ENCODE data around the gene ZNF175. TPM values are rescaled to one million over a fixed set of nuclear protein-coding genes. Genes with fewer than 3 reads are reported as not detected.

ZNF175 gene
- total RNA-seq, 1 donor from 2014 or later, result 3.7 TPM

- H3K36me3 ChIP-seq (ENCODE audit: control insufficient read depth in 3 of 3, insufficient read depth in 3 of 3, low read length in 3 of 3), result no peaks in the 10 kb centered on the region
- H3K4me3 ChIP-seq (ENCODE audit: low read length in 3 of 3), result no peak overlapping the region
- no peaks in the 10 kb centered on the region for H3K4me1 ChIP-seq (ENCODE audit: control insufficient read depth in 3 of 3, insufficient read depth in 3 of 3, low read length in 3 of 3)
- no peak overlapping the region for H3K27ac ChIP-seq (ENCODE audit: low read depth, low read length)
- peaks cover 0 to 5% (median 1%) of the 10 kb centered on the region in 3 donors for H3K9me3 ChIP-seq (ENCODE audit: control insufficient read depth in 3 of 3, low read length in 3 of 3)
- no peak overlapping the region for H3K9ac ChIP-seq (ENCODE audit: low read depth in 1 of 3, low read length in 3 of 3)
- H3K27me3 ChIP-seq (ENCODE audit: control insufficient read depth in 3 of 3, insufficient read depth in 3 of 3, low read length in 3 of 3), result peaks cover 4 to 24% (median 11%) of the 10 kb centered on the region in 3 donors
Observed at GRCh38 chr19:51549533-51550324, 21.4 kb upstream of the ZNF175 start.

DNA sequence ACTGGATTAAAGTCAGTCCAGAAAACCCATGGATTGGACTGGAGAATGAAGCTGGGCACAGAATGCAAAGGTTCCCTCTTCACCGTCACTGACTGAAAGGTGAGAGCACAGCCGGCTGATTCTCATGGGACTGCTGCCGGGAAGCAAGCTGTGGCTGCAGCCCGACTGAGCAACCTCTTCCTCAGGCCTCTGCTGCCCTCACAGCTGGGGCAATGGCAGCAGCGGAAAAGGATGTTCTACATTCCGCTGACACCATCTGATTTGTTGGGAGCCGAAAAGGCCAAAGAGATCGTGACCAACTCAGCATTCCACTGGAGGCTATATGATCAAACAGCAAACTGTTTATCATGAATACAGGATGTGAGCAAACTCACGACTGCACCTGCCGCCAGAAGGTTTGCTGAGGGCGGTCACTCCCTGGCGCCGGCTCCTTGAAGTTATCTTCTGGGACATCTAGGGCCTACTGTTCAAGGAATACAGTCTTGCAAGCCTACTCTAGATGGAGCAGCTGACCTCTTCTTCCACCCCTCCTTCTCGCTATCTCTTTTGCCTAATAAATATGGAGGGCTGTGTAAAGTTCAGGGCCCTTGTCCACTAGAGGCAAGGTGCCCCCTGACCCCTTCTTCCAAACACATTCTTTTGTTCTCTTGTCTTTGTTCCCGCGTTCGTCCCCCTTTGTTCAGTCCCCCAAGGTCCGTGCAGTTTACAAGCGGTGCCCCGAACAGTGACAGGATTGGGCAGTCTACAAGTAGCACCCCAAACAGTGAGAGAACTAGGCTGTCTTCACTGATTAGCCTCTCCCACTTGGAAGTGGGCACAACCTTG, 20.0 kb upstream of the ZNF175 start:
- Histone ChIP-seq H3K4me3 (ENCODE audit: low read length in 3 of 3) (no peak overlapping the region), H3K4me1 (ENCODE audit: control insufficient read depth in 3 of 3, insufficient read depth in 3 of 3, low read length in 3 of 3) (no peaks in the 10 kb centered on the region), H3K9ac (ENCODE audit: low read depth in 1 of 3, low read length in 3 of 3) (no peak overlapping the region), H3K27ac (ENCODE audit: low read depth, low read length) (no peak overlapping the region), H3K27me3 (ENCODE audit: control insufficient read depth in 3 of 3, insufficient read depth in 3 of 3, low read length in 3 of 3) (peaks cover 0 to 21% (median 10%) of the 10 kb centered on the region in 3 donors), H3K9me3 (ENCODE audit: control insufficient read depth in 3 of 3, low read length in 3 of 3) (peaks cover 0 to 5% (median 3%) of the 10 kb centered on the region in 3 donors), H3K36me3 (ENCODE audit: control insufficient read depth in 3 of 3, insufficient read depth in 3 of 3, low read length in 3 of 3) (no peaks in the 10 kb centered on the region)

- no peak overlapping the region for H3K27ac ChIP-seq (ENCODE audit: low read depth, low read length)
- no peaks in the 10 kb centered on the region for H3K4me1 ChIP-seq (ENCODE audit: control insufficient read depth in 3 of 3, insufficient read depth in 3 of 3, low read length in 3 of 3)
- peaks cover 0 to 21% (median 7%) of the 10 kb centered on the region in 3 donors for H3K27me3 ChIP-seq (ENCODE audit: control insufficient read depth in 3 of 3, insufficient read depth in 3 of 3, low read length in 3 of 3)
- H3K9me3 ChIP-seq (ENCODE audit: control insufficient read depth in 3 of 3, low read length in 3 of 3), result peaks cover 0 to 5% (median 3%) of the 10 kb centered on the region in 3 donors
- no peaks in the 10 kb centered on the region for H3K36me3 ChIP-seq (ENCODE audit: control insufficient read depth in 3 of 3, insufficient read depth in 3 of 3, low read length in 3 of 3)
- H3K9ac ChIP-seq (ENCODE audit: low read depth in 1 of 3, low read length in 3 of 3), result no peak overlapping the region
- no peak overlapping the region for H3K4me3 ChIP-seq (ENCODE audit: low read length in 3 of 3)
Observed at GRCh38 chr19:51551673-51552432, 19.2 kb upstream of the ZNF175 start.

DNA sequence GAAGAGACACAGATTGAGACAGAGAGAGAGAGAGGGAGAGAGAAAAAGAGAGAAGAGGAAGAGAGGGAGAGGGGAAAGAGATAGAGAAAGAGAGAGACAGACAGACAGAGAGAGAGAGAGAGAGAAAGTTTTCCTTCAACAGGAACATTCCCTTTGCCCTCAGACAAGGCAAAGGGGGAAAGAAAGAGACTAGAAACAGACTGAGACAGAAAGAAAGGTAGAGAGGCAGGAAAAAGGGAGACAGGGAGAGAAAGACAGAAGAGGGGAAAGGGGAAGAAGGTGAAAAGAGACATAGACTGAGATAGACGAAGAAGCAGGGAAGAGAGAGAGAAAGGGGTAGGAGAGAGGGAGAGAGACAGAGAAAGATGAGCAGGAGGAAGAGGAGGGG, 18.5 kb upstream of the ZNF175 start:
- no peak overlapping the region for H3K4me3 ChIP-seq (ENCODE audit: low read length in 3 of 3)
- H3K27me3 ChIP-seq (ENCODE audit: control insufficient read depth in 3 of 3, insufficient read depth in 3 of 3, low read length in 3 of 3), result peaks cover 0 to 21% (median 4%) of the 10 kb centered on the region in 3 donors
- no peak overlapping the region for H3K9ac ChIP-seq (ENCODE audit: low read depth in 1 of 3, low read length in 3 of 3)
- no peaks in the 10 kb centered on the region for H3K4me1 ChIP-seq (ENCODE audit: control insufficient read depth in 3 of 3, insufficient read depth in 3 of 3, low read length in 3 of 3)
- H3K36me3 ChIP-seq (ENCODE audit: control insufficient read depth in 3 of 3, insufficient read depth in 3 of 3, low read length in 3 of 3), result no peaks in the 10 kb centered on the region
- H3K9me3 ChIP-seq (ENCODE audit: control insufficient read depth in 3 of 3, low read length in 3 of 3), result peaks cover 0 to 5% (median 3%) of the 10 kb centered on the region in 3 donors
- no peak overlapping the region for H3K27ac ChIP-seq (ENCODE audit: low read depth, low read length)

- Histone ChIP-seq H3K4me3 (ENCODE audit: low read length in 3 of 3) (no peak overlapping the region), H3K27ac (ENCODE audit: low read depth, low read length) (no peak overlapping the region), H3K9ac (ENCODE audit: low read depth in 1 of 3, low read length in 3 of 3) (no peak overlapping the region), H3K4me1 (ENCODE audit: control insufficient read depth in 3 of 3, insufficient read depth in 3 of 3, low read length in 3 of 3) (no peaks in the 10 kb centered on the region), H3K27me3 (ENCODE audit: control insufficient read depth in 3 of 3, insufficient read depth in 3 of 3, low read length in 3 of 3) (peaks cover 0 to 21% (median 4%) of the 10 kb centered on the region in 3 donors), H3K36me3 (ENCODE audit: control insufficient read depth in 3 of 3, insufficient read depth in 3 of 3, low read length in 3 of 3) (no peaks in the 10 kb centered on the region), H3K9me3 (ENCODE audit: control insufficient read depth in 3 of 3, low read length in 3 of 3) (peaks cover 0 to 5% (median 3%) of the 10 kb centered on the region in 3 donors)
Observed at GRCh38 chr19:51552996-51553725, 17.9 kb upstream of the ZNF175 start.

DNA sequence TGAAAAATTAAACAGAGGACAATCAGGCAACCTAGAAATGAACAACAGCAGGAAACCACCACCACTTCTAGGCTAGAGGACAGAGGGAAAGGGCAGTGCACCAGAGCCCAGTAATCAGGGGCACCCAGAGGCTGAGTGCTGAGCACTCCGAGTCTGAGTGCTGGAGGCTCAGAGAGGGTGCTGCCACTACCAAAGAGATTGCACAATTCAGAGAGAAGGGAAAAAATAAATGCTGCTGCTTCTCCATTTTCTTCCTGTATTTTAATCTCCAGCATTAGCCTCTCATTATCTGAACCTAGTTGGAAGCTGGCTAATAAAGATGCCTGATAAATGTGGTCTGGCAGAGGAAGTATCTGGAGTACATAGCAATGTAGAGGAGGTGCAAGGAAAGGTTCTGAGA, 11.8 kb upstream of the ZNF175 start:
- Histone ChIP-seq H3K9me3 (ENCODE audit: control insufficient read depth in 3 of 3, low read length in 3 of 3) (peaks cover 0 to 3% (median 0%) of the 10 kb centered on the region in 3 donors), H3K4me3 (ENCODE audit: low read length in 3 of 3) (no peak overlapping the region), H3K27me3 (ENCODE audit: control insufficient read depth in 3 of 3, insufficient read depth in 3 of 3, low read length in 3 of 3) (peaks cover 10 to 21% (median 18%) of the 10 kb centered on the region in 3 donors)

DNA sequence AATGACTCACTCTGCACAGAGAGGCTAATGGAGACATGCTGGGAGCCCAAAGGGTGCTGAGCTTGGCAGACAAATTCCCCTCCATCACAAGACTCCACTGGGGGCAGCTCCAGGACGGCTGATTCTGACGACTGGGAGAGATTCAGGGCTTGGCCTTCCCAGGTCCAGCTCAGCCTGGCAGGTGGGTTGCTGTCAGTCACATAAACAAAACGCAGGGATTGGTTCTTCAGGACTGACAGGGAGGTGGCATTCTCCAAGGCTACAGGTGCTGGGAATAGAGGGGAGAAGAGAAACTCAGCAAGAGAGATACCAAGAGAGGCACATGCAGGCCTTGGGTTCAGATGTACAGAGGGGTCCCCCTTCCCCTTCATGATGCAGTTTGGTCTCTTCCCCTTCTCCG, 10.7 kb upstream of the ZNF175 start:
- Histone ChIP-seq H3K9ac (ENCODE audit: low read depth in 1 of 3, low read length in 3 of 3) (no peak overlapping the region), H3K27me3 (ENCODE audit: control insufficient read depth in 3 of 3, insufficient read depth in 3 of 3, low read length in 3 of 3) (peaks cover 13 to 31% (median 28%) of the 10 kb centered on the region in 3 donors), H3K27ac (ENCODE audit: low read depth, low read length) (no peak overlapping the region), H3K4me3 (ENCODE audit: low read length in 3 of 3) (no peak overlapping the region), H3K4me1 (ENCODE audit: control insufficient read depth in 3 of 3, insufficient read depth in 3 of 3, low read length in 3 of 3) (no peaks in the 10 kb centered on the region), H3K9me3 (ENCODE audit: control insufficient read depth in 3 of 3, low read length in 3 of 3) (no peaks in the 10 kb centered on the region), H3K36me3 (ENCODE audit: control insufficient read depth in 3 of 3, insufficient read depth in 3 of 3, low read length in 3 of 3) (no peaks in the 10 kb centered on the region)

More for the DNA sequence above, 11.8 kb upstream of the ZNF175 start:
- H3K4me1 ChIP-seq (ENCODE audit: control insufficient read depth in 3 of 3, insufficient read depth in 3 of 3, low read length in 3 of 3), result no peaks in the 10 kb centered on the region
- no peak overlapping the region for H3K27ac ChIP-seq (ENCODE audit: low read depth, low read length)
- no peak overlapping the region for H3K9ac ChIP-seq (ENCODE audit: low read depth in 1 of 3, low read length in 3 of 3)
- H3K36me3 ChIP-seq (ENCODE audit: control insufficient read depth in 3 of 3, insufficient read depth in 3 of 3, low read length in 3 of 3), result no peaks in the 10 kb centered on the region

DNA sequence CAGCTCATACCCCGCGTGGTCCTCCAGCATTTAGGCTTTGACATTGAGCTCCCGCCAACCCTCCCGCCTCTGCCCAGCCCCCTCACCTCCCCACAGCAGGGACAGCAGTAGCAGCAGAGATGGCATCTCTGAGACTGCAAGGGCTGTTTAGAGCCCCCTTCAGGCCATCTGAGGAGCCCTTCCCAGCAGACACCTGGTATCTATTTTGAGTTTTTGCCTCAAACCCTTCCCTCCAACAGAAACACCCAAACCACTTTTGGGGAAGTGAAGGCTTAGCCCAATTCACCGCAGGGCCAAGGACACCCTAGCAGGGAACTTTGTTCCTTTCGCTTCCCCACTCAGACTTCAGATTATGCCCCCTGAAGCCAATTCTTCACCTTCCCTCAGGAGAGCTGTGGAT, 6.3 kb upstream of the ZNF175 start:
- H3K27me3 ChIP-seq (ENCODE audit: control insufficient read depth in 3 of 3, insufficient read depth in 3 of 3, low read length in 3 of 3), result peaks cover 18 to 36% (median 33%) of the 10 kb centered on the region in 3 donors
- H3K9ac ChIP-seq (ENCODE audit: low read depth in 1 of 3, low read length in 3 of 3), result no peak overlapping the region
- no peaks in the 10 kb centered on the region for H3K4me1 ChIP-seq (ENCODE audit: control insufficient read depth in 3 of 3, insufficient read depth in 3 of 3, low read length in 3 of 3)
- H3K4me3 ChIP-seq (ENCODE audit: low read length in 3 of 3), result no peak overlapping the region
- H3K36me3 ChIP-seq (ENCODE audit: control insufficient read depth in 3 of 3, insufficient read depth in 3 of 3, low read length in 3 of 3), result no peaks in the 10 kb centered on the region
- no peaks in the 10 kb centered on the region for H3K9me3 ChIP-seq (ENCODE audit: control insufficient read depth in 3 of 3, low read length in 3 of 3)
- H3K27ac ChIP-seq (ENCODE audit: low read depth, low read length), result no peak overlapping the region

DNA sequence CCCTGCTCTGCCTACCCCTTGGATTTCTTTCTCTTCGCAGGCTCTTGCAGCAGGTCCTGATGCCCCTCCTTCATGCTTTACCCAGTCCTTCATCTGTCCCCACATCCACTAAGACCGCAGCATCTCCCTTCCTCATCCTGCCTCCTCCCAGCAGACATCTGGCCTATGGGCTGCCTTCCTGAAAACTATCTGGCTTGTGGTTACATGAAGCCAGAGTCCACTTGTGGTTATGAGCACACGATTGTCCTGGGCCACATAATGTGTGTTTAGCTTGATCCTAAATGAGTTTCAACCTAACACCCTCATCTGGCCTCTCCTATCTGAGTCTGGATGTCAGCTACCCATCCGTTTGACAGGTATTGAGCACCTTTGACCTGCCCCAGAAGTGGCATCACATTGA, 5.5 kb upstream of the ZNF175 start:
- Histone ChIP-seq H3K4me1 (ENCODE audit: control insufficient read depth in 3 of 3, insufficient read depth in 3 of 3, low read length in 3 of 3) (no peaks in the 10 kb centered on the region), H3K9me3 (ENCODE audit: control insufficient read depth in 3 of 3, low read length in 3 of 3) (no peaks in the 10 kb centered on the region), H3K36me3 (ENCODE audit: control insufficient read depth in 3 of 3, insufficient read depth in 3 of 3, low read length in 3 of 3) (no peaks in the 10 kb centered on the region), H3K27ac (ENCODE audit: low read depth, low read length) (no peak overlapping the region), H3K4me3 (ENCODE audit: low read length in 3 of 3) (no peak overlapping the region), H3K27me3 (ENCODE audit: control insufficient read depth in 3 of 3, insufficient read depth in 3 of 3, low read length in 3 of 3) (peaks cover 11 to 34% (median 25%) of the 10 kb centered on the region in 3 donors), H3K9ac (ENCODE audit: low read depth in 1 of 3, low read length in 3 of 3) (no peak overlapping the region)

Measured in skeletal muscle tissue (tissue), 4 donors.